Iris pigment epithelial cell (primary cell): ENCODE measurements around the gene PLPP6.

Experiments used
- DNase-seq: peaks from one replicate; pipeline ENCODE4 v3.0.0-alpha.2; 2011; ENCODE audit warnings: low read depth

PLPP6 gene

GRCh38 chr9:4662989-4663792, 1.1 kb downstream of the PLPP6 start:
- DNase-seq, result peak; percentile 7

- DNase-seq, result no peak
Measured at GRCh38 chr9:4663956-4664355, 1.9 kb downstream of the PLPP6 start.

GRCh38 chr9:4665357-4665756, 3.3 kb downstream of the PLPP6 start:
- DNase-seq, result peak; percentile 40

- peak; percentile 50 for DNase-seq
Measured at GRCh38 chr9:4666042-4666699, 4.1 kb downstream of the PLPP6 start, which contains the start of gene SPATA6L. SPATA6L (minus strand) TSS chr9:4666480; CDS start chr9:4666250, 230 bp downstream.

- no peak for DNase-seq
Measured at GRCh38 chr9:4667681-4668080, 5.6 kb downstream of the PLPP6 start.

GRCh38 chr9:4668604-4669003, 6.5 kb downstream of the PLPP6 start:
- DNase-seq, result no peak

- no peak for DNase-seq
Measured at GRCh38 chr9:4669890-4670289, 7.8 kb downstream of the PLPP6 start.

GRCh38 chr9:4670591-4670990, 8.5 kb downstream of the PLPP6 start:
- no peak for DNase-seq

- DNase-seq, result no peak
Measured at GRCh38 chr9:4671737-4672136, 9.6 kb downstream of the PLPP6 start.

GRCh38 chr9:4674783-4675182, 12.7 kb downstream of the PLPP6 start:
- DNase-seq, result peak; percentile 89

GRCh38 chr9:4677392-4677791, 15.3 kb downstream of the PLPP6 start:
- DNase-seq, result no peak

GRCh38 chr9:4678679-4679267, 16.7 kb downstream of the PLPP6 start:
- DNase-seq, result peak; percentile 40

- peak; percentile 95 for DNase-seq
Measured at GRCh38 chr9:4679268-4680172, 17.4 kb downstream of the PLPP6 start, which contains the start of gene CDC37L1. CDC37L1 (plus strand) TSS chr9:4679569; CDS start chr9:4679768, 199 bp downstream.

- peak; percentile 30 for DNase-seq
Measured at GRCh38 chr9:4680173-4680525, 18.1 kb downstream of the PLPP6 start.

- DNase-seq, result peak; percentile 37
Measured at GRCh38 chr9:4680750-4681149, 18.7 kb downstream of the PLPP6 start.

- DNase-seq, result no peak
Measured at GRCh38 chr9:4684820-4685219, 22.7 kb downstream of the PLPP6 start.

GRCh38 chr9:4686112-4686511, 24.0 kb downstream of the PLPP6 start:
- DNase-seq, result no peak

GRCh38 chr9:4686584-4686983, 24.5 kb downstream of the PLPP6 start:
- no peak for DNase-seq

GRCh38 chr9:4689021-4689420, 26.9 kb downstream of the PLPP6 start:
- no peak for DNase-seq

GRCh38 chr9:4689687-4690104, 27.6 kb downstream of the PLPP6 start:
- no peak for DNase-seq

GRCh38 chr9:4690144-4690543, 28.1 kb downstream of the PLPP6 start:
- DNase-seq, result no peak

GRCh38 chr9:4691795-4692194, 29.7 kb downstream of the PLPP6 start:
- DNase-seq, result peak; percentile 69
